ENCODE results near the gene PRKCA. TPM values are rescaled to one million over a fixed set of nuclear protein-coding genes. Genes with fewer than 3 reads are reported as not detected.

Gene PRKCA
- total and polyA plus RNA-seq, 2 of the 13 experiments (the other 11 are each of a cell fraction or from before 2014, with no cell fraction given): 18.5 to 21.5 TPM

DNA sequence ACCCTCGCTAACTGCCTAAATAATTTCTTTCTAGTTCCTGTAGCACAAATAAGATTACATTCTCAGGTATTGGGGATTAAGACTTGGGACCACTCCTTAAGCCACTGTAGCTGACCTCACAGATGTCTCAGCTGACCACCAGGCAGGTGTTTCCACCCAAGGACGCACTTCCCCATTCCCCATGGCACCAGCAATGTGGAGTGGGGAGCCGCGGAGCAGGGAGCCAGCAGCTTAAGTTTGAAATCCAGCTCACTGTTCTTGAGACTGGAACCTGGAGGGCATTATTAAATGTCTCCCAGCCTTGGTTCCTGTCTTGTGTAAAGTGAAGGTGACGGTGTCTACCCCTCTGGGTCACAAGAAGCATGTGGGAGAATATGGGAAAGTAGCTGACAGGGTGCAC, 283.1 kb downstream of the PRKCA start:
- in situ Hi-C loops (cut with HindIII; ENCODE audit: extremely low pct_ligation_motif_present, low pct_unique_long_range_greater_than_20kb) (no loop called here), intact Hi-C loops (cut with micrococcal nuclease; ENCODE audit: unreplicated experiment) (no loop called here)
- Histone ChIP-seq H3K4me1 (ENCODE audit: insufficient read depth, low read length) (peaks cover 20% of the 10 kb centered on the region), H3K4me3 (replicated peaks in 1 of 3; ENCODE audit: insufficient read depth in 1 of 3, low read depth in 2 of 3, low read length in 3 of 3) (no peak overlapping the region), H3K4me2 (ENCODE audit: low read depth, low read length) (no peak overlapping the region), H3K9ac (ENCODE audit: insufficient read depth, low read depth, low read length) (no peak overlapping the region), H3K9me3 (ENCODE audit: low read length) (no peaks in the 10 kb centered on the region), H3K27ac (ENCODE audit: extremely low read length, insufficient read depth, low read length) (no peak overlapping the region), H3K36me3 (replicated peaks in 1 of 2; ENCODE audit: control insufficient read depth in 1 of 2, insufficient read depth in 2 of 2, low read length in 2 of 2) (no peaks in the 10 kb centered on the region), H4K20me1 (ENCODE audit: insufficient read depth, low read length) (no peaks in the 10 kb centered on the region), H3K79me2 (ENCODE audit: insufficient read depth, low read length) (no peaks in the 10 kb centered on the region), H2AFZ (ENCODE audit: low read length) (no peak overlapping the region), H3K27me3 (ENCODE audit: control insufficient read depth in 1 of 2, insufficient read depth in 2 of 2, low read length in 2 of 2) (no peaks in the 10 kb centered on the region)
- TF ChIP-seq, protein P1, sequence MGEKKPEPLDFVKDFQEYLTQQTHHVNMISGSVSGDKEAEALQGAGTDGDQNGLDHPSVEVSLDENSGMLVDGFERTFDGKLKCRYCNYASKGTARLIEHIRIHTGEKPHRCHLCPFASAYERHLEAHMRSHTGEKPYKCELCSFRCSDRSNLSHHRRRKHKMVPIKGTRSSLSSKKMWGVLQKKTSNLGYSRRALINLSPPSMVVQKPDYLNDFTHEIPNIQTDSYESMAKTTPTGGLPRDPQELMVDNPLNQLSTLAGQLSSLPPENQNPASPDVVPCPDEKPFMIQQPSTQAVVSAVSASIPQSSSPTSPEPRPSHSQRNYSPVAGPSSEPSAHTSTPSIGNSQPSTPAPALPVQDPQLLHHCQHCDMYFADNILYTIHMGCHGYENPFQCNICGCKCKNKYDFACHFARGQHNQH (CRISPR knock-in tag; IDR thresholded peaks at IDR 0.05): no peak
- TF ChIP-seq MBD4 (IDR thresholded peaks at IDR 0.05; ENCODE audit: borderline replicate concordance, low read length): no peak
- TF ChIP-seq NBN (conservative IDR thresholded peaks at IDR 0.05): no peak
- no peak for TF ChIP-seq NR2F2 (IDR thresholded peaks at IDR 0.05; ENCODE audit: borderline replicate concordance, low read depth)
- TF ChIP-seq JUND (CRISPR knock-in tag; IDR thresholded peaks at IDR 0.05): no peak
- no peak for DNase-seq (ENCODE audit: low spot score)
- ChIA-PET POLR2A (no interaction called here), CTCF (ENCODE audit: low intra/inter-chr PET ratio, low total read pairs) (no interaction called here)
- no peak for ATAC-seq
- BruUV-seq (replicated peaks): no TSS peak
- 92% methylated on average over 5 of the region's 5 CpGs for WGBS (ENCODE audit: low lambda C conversion rate)
- no peak for FAIRE-seq

DNA sequence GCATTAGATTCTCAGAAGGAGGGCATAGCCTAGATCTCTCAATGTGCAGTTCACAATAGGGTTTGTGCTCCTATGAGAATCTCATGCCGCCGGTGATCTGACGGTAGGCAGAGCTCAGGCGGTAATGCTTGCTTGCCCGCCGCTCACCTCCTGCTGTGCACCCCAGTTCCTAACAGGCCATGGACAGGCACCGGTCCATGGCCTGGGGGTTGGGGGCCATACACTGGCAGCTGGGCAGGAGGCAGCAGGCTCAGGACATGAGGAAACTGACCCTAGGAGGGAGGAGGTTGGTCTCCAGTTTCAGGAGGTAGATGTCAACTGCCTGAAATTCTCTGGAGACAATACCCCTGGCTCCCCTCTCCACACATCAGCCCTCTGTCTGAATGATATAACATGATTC, 287.5 kb downstream of the PRKCA start:
- WGBS (ENCODE audit: low lambda C conversion rate): 100% methylated on average over 7 of the region's 7 CpGs

More for the DNA sequence above, 287.5 kb downstream of the PRKCA start:
- Histone ChIP-seq H3K4me3 (replicated peaks in 1 of 3; ENCODE audit: insufficient read depth in 1 of 3, low read depth in 2 of 3, low read length in 3 of 3) (no peak overlapping the region), H3K36me3 (replicated peaks in 1 of 2; ENCODE audit: control insufficient read depth in 1 of 2, insufficient read depth in 2 of 2, low read length in 2 of 2) (no peaks in the 10 kb centered on the region), H3K9me3 (ENCODE audit: low read length) (no peaks in the 10 kb centered on the region), H3K27ac (ENCODE audit: extremely low read length, insufficient read depth, low read length) (no peak overlapping the region), H3K4me1 (ENCODE audit: insufficient read depth, low read length) (no peaks in the 10 kb centered on the region), H3K79me2 (ENCODE audit: insufficient read depth, low read length) (no peaks in the 10 kb centered on the region), H3K9ac (ENCODE audit: insufficient read depth, low read depth, low read length) (no peak overlapping the region), H3K27me3 (ENCODE audit: control insufficient read depth in 1 of 2, insufficient read depth in 2 of 2, low read length in 2 of 2) (no peaks in the 10 kb centered on the region), H2AFZ (ENCODE audit: low read length) (no peak overlapping the region), H3K4me2 (ENCODE audit: low read depth, low read length) (no peak overlapping the region), H4K20me1 (ENCODE audit: insufficient read depth, low read length) (no peaks in the 10 kb centered on the region; the same call in 1 of the 2 replicates)
- FAIRE-seq (no peak), ATAC-seq (no peak), DNase-seq (ENCODE audit: low spot score) (no peak)
- intact Hi-C loops (cut with micrococcal nuclease; ENCODE audit: unreplicated experiment): no loop called here
- in situ Hi-C loops (cut with HindIII; ENCODE audit: extremely low pct_ligation_motif_present, low pct_unique_long_range_greater_than_20kb): no loop called here
- POLR2A ChIA-PET: no interaction called here
- TF ChIP-seq ZFP36 (IDR thresholded peaks at IDR 0.05; ENCODE audit: borderline replicate concordance, low read depth, low read length, partially characterized antibody) (no peak), ISL2 (CRISPR knock-in tag; IDR thresholded peaks at IDR 0.05) (no peak), ZNF614 (CRISPR knock-in tag; IDR thresholded peaks at IDR 0.05; ENCODE audit: borderline replicate concordance) (no peak), ZNF557 (CRISPR knock-in tag; IDR thresholded peaks at IDR 0.05) (no peak), IRF9 (CRISPR knock-in tag; IDR thresholded peaks at IDR 0.05; ENCODE audit: borderline replicate concordance) (no peak), ZNF75D (CRISPR knock-in tag; IDR thresholded peaks at IDR 0.05; ENCODE audit: borderline replicate concordance) (no peak)
- TF ChIP-seq, protein P2, sequence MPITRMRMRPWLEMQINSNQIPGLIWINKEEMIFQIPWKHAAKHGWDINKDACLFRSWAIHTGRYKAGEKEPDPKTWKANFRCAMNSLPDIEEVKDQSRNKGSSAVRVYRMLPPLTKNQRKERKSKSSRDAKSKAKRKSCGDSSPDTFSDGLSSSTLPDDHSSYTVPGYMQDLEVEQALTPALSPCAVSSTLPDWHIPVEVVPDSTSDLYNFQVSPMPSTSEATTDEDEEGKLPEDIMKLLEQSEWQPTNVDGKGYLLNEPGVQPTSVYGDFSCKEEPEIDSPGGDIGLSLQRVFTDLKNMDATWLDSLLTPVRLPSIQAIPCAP (CRISPR knock-in tag; IDR thresholded peaks at IDR 0.05; ENCODE audit: low read depth): no peak
- BruUV-seq (replicated peaks): no TSS peak
- CTCF ChIA-PET (ENCODE audit: low intra/inter-chr PET ratio, low total read pairs): no interaction called here

Data from HepG2 (cell line).